HG03097 (cell line): Measurements from ENCODE around the gene CHAF1A.

Experiments used
- ATAC-seq: cut with Tn5 transposase; IDR thresholded peaks from one replicate; pipeline ENCODE4 v1.9.1; 2021; ENCODE audit not compliant: unreplicated experiment, low FRiP score

Gene CHAF1A

GRCh38 chr19:4402171-4403004 lies at the start of gene CHAF1A:
Gene CHAF1A (plus strand): TSS chr19:4402640. CDS start chr19:4402763, 123 bp downstream.
- peak; percentile 74 for ATAC-seq

GRCh38 chr19:4352701-4353121 lies 49.7 kb upstream of the CHAF1A start:
- no peak for ATAC-seq

- no peak for ATAC-seq
Observed at GRCh38 chr19:4354282-4354681, 48.2 kb upstream of the CHAF1A start.

- ATAC-seq: no peak
Observed at GRCh38 chr19:4354897-4355296, 47.5 kb upstream of the CHAF1A start.

GRCh38 chr19:4357095-4357797 lies 45.2 kb upstream of the CHAF1A start:
- ATAC-seq: no peak

- ATAC-seq: no peak
Observed at GRCh38 chr19:4357921-4358326, 44.5 kb upstream of the CHAF1A start.

- ATAC-seq: no peak
Observed at GRCh38 chr19:4358709-4359626, 43.5 kb upstream of the CHAF1A start.

GRCh38 chr19:4359627-4360000 lies 42.8 kb upstream of the CHAF1A start:
- ATAC-seq: no peak

GRCh38 chr19:4360081-4360569 lies 42.3 kb upstream of the CHAF1A start:
- ATAC-seq: no peak

GRCh38 chr19:4360641-4361151 lies 41.7 kb upstream of the CHAF1A start:
- ATAC-seq: no peak

- no peak for ATAC-seq
Observed at GRCh38 chr19:4361152-4362046, 41.0 kb upstream of the CHAF1A start.

- ATAC-seq: no peak
Observed at GRCh38 chr19:4362101-4362828, 40.2 kb upstream of the CHAF1A start.

- ATAC-seq: no peak
Observed at GRCh38 chr19:4362831-4363545, 39.5 kb upstream of the CHAF1A start.

GRCh38 chr19:4363571-4364304 lies 38.7 kb upstream of the CHAF1A start:
- ATAC-seq: no peak

- no peak for ATAC-seq
Observed at GRCh38 chr19:4365341-4365740, 37.1 kb upstream of the CHAF1A start.

GRCh38 chr19:4365791-4366665 lies 36.4 kb upstream of the CHAF1A start:
- no peak for ATAC-seq
